Measurements from ENCODE around the gene OPN4.
A peak's percentile ranks its signal among the peaks of the same experiment; 100 is the strongest.

DNA sequence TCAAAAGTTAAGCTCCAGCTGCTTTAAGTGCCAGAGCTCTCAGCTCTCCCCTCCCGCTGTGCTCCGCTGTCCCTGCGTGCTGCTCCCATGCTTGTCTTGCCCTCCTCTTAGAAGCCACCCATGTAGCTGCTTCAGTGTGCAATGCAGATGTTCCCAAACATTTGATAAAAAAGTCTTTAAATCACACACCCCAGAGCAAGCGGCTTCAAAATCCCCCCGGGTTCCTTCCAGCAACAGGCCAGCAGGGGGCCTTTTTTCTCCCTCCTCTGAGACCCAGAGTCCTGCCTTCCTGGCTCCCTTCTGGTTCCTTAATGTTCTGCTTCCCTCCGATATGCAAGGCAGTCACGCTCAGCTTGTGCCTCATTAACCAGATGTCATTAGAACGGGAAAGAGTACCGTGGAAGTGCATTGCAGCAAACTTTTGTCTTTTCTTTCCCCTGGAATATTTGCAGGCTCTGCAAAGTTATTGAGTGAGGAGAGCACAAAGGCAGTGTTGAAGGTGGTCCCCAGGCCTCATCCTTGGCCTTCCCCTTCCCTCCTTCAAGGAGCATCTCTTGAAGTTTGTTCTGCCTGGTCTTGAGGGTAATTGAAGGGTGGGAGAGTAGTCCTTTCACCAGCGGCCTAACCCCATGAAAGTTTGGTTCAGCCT, 39.5 kb downstream of the OPN4 start:
- TF ChIP-seq, protein P1, sequence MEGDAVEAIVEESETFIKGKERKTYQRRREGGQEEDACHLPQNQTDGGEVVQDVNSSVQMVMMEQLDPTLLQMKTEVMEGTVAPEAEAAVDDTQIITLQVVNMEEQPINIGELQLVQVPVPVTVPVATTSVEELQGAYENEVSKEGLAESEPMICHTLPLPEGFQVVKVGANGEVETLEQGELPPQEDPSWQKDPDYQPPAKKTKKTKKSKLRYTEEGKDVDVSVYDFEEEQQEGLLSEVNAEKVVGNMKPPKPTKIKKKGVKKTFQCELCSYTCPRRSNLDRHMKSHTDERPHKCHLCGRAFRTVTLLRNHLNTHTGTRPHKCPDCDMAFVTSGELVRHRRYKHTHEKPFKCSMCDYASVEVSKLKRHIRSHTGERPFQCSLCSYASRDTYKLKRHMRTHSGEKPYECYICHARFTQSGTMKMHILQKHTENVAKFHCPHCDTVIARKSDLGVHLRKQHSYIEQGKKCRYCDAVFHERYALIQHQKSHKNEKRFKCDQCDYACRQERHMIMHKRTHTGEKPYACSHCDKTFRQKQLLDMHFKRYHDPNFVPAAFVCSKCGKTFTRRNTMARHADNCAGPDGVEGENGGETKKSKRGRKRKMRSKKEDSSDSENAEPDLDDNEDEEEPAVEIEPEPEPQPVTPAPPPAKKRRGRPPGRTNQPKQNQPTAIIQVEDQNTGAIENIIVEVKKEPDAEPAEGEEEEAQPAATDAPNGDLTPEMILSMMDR (IDR thresholded peaks at IDR 0.05): peak; percentile 64
- peak; percentile 42 to 58; a peak in 4 of 5 replicates for TF ChIP-seq RAD21 (conservative IDR thresholded peaks at IDR 0.05 in 1 of 2, IDR thresholded peaks at IDR 0.05 in 1 of 2)
- no peak for TF ChIP-seq EHF (CRISPR knock-in tag; IDR thresholded peaks at IDR 0.05)
- TF ChIP-seq POLR2A (IDR thresholded peaks at IDR 0.05; ENCODE audit: low read length): no peak
- no peak for TF ChIP-seq CHD2 (IDR thresholded peaks at IDR 0.05; ENCODE audit: low read length, partially characterized antibody)
- no peak for TF ChIP-seq EP300 (IDR thresholded peaks at IDR 0.05)
- no peak for TF ChIP-seq CBX8 (IDR thresholded peaks at IDR 0.05)
- peak; percentile 67 for TF ChIP-seq SMC3 (IDR thresholded peaks at IDR 0.05)
- TF ChIP-seq MAZ (IDR thresholded peaks at IDR 0.05; ENCODE audit: borderline replicate concordance, low read depth, low read length): no peak
- TF ChIP-seq, protein P2, sequence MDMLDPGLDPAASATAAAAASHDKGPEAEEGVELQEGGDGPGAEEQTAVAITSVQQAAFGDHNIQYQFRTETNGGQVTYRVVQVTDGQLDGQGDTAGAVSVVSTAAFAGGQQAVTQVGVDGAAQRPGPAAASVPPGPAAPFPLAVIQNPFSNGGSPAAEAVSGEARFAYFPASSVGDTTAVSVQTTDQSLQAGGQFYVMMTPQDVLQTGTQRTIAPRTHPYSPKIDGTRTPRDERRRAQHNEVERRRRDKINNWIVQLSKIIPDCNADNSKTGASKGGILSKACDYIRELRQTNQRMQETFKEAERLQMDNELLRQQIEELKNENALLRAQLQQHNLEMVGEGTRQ (IDR thresholded peaks at IDR 0.05): no peak
- TF ChIP-seq, protein P3, sequence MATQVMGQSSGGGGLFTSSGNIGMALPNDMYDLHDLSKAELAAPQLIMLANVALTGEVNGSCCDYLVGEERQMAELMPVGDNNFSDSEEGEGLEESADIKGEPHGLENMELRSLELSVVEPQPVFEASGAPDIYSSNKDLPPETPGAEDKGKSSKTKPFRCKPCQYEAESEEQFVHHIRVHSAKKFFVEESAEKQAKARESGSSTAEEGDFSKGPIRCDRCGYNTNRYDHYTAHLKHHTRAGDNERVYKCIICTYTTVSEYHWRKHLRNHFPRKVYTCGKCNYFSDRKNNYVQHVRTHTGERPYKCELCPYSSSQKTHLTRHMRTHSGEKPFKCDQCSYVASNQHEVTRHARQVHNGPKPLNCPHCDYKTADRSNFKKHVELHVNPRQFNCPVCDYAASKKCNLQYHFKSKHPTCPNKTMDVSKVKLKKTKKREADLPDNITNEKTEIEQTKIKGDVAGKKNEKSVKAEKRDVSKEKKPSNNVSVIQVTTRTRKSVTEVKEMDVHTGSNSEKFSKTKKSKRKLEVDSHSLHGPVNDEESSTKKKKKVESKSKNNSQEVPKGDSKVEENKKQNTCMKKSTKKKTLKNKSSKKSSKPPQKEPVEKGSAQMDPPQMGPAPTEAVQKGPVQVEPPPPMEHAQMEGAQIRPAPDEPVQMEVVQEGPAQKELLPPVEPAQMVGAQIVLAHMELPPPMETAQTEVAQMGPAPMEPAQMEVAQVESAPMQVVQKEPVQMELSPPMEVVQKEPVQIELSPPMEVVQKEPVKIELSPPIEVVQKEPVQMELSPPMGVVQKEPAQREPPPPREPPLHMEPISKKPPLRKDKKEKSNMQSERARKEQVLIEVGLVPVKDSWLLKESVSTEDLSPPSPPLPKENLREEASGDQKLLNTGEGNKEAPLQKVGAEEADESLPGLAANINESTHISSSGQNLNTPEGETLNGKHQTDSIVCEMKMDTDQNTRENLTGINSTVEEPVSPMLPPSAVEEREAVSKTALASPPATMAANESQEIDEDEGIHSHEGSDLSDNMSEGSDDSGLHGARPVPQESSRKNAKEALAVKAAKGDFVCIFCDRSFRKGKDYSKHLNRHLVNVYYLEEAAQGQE (IDR thresholded peaks at IDR 0.05): no peak

Measured in A549 (cell line).